GM19238 (cell line): ENCODE measurements around the gene CMIP.

Source experiments
- DNase-seq: peaks from one replicate; pipeline ENCODE4 v3.0.0; 2011; ENCODE audit warnings: low spot score; ENCODE audit not compliant: insufficient read length

CMIP gene

GRCh38 chr16:81696166-81696960, 251.8 kb downstream of the CMIP start:
- DNase-seq = no peak

- peak; percentile 45 for DNase-seq
Measured at GRCh38 chr16:81696961-81697615, 252.5 kb downstream of the CMIP start.

DNA sequence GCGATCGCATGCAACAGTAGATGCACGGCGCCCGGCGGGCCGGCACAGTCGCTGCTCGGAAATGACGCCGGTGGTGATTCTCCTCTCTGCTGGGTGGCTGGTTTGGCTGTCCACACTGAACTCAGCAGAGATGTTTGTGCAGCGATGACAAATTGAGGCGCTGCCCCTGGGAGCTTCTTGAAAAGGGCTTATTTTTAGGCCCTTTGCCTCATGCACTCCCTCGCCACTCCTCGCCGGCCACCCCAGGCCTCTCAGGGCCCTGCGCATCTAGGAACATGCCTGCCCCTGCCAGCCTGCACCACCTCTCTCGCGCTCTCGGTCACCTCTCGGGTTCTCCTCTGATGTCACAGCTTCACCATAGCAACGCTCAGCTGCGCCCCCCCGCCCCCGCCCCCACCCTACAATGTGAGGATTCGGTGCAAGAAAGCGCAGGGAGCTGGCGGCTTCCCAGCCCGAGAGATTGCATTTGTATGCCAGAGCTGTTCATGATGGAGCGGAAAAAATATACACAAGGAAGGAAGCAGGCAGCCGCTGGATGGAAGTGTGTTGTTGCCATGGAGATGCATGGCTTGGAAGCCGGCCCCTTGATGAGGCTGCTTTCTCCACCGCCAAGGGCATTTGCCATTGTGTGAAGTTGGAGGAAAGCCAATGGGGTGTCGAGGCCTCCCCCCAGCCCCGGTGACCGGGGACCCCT, 253.2 kb downstream of the CMIP start:
- no peak for DNase-seq

- DNase-seq = no peak
Measured at GRCh38 chr16:81698310-81698641, 253.7 kb downstream of the CMIP start.

DNA sequence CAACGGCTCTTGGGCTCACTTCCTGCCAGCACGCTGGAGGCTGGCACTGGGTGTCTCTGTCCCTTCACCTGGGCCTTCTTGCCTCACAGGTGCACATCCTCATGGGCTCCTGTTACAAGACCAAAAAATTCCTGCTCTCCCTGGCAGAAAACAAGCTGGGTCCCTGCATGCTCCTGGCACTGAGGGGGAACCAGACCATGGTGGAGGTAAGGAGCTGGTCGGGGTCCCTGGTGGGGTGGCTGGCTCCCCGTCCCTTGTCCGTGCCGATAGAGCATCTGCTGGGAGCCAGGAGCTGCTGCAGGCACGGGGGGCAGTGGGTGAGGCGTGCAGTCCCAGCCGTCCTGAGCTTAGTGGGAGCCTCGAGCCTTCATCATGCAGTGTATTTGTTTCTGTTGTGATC, 255.0 kb downstream of the CMIP start:
- DNase-seq = no peak

- DNase-seq = no peak
Measured at GRCh38 chr16:81700071-81700779, 255.6 kb downstream of the CMIP start.

GRCh38 chr16:81700780-81701165, 256.2 kb downstream of the CMIP start:
- no peak for DNase-seq

- DNase-seq = no peak
Measured at GRCh38 chr16:81701296-81701970, 256.8 kb downstream of the CMIP start.

- DNase-seq = no peak
Measured at GRCh38 chr16:81702506-81702905, 257.9 kb downstream of the CMIP start.

- no peak for DNase-seq
Measured at GRCh38 chr16:81703177-81704155, 258.9 kb downstream of the CMIP start.

DNA sequence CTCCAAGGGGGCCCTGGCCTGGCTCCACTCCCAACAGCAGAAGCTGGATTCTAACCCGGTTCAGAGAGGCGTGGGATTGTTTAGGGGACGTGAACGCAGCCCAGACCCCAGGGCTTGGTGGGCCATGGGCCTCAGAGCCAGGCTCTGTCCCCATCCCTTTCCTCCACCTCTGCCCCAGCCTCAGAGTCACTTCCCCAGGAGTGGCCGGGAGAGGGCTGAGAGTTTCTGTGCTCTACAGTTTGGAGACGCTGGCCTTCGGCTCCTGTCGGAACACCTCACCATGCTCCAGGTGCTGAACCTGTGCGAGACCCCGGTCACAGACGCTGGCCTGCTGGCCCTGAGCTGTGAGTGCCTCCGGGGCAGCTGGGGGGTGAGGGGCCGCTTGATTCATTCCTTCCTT, 260.7 kb downstream of the CMIP start:
- no peak for DNase-seq

DNA sequence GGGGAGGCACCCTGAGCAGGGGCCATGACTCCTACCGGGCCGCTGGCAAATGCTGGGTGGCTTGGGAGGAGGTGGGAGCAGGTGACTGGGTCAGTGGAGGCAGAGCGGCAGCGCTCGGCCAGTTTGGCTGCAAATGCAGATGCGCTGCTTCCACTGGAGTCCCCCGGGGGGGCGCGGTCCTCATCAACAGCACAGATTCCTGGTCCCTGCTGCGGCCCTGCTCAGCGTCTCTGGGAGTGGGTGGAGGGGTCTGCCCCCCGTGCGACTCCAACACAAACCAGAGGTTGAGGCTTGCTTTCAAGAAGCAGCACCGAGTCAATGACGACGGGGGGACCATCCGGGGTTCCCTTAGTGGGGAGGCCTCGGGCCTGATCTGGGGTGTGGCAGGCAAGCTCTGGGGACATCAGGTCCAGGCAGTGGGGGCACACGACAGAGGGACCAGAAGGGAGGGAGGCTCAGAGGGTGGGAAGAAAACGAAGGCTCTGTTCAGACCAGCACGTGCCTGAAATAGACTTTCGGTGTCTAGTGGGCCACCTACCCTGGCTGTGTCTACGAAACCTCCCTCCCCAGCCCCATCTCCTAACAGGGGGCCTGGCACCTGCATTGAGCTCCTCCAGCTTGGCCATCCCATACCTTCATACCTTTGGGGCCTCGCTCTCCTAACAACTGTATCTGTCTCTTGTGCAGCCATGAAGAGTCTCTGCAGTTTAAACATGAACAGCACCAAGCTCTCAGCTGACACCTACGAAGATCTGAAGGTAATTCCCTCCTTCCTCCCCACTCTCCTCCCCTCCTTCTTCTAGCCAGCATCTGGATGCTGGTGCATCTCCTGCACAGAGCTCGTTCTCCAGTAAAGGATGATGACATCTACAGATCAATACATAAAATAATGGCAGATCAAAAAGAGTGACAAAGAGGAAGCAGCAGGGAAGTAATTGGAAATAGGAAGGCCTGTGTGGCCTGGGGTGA, 262.0 kb downstream of the CMIP start:
- DNase-seq = no peak

DNA sequence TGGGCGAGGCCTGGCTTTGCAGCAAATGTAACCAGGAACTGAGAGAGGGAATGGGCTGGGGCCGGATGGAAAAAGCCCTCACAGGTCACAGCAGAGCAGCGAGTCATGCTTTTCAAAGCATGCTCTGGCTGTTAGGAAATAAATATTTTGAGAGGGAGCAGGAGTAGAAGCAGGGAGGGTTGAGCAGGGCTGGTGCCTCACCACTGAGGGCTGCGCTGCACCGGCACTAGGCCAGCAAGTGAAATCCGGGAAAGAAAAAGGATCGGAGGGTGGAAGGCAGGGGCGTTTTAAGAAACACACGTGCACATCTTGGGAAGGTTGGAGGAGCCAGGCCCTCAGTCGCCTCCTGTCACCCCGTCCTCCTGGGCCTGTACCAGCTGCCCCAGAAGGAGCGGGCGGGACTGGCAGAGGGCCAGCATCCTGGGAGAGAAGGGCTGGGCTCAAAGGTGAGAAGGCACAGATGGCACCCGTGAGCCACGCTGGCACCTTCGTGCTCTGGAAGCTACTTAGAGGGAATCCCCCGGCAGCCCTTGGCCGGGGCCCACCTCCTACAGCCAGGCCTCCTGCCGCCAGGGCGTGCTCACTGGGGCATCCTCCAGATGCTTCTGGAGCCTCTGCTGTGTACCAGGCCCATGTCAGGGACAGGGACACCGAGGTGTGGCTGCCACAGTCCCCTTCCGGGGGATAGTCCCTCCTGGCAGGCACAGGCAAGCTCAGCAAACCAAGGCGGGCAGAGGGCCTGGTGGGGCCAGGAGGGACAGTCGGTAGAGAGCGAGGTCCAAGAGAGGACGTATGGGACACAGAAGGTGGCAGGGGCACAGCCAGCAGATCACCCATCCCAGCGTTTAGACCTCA, 263.0 kb downstream of the CMIP start:
- no peak for DNase-seq

GRCh38 chr16:81708266-81709015, 263.8 kb downstream of the CMIP start:
- no peak for DNase-seq

- no peak for DNase-seq
Measured at GRCh38 chr16:81709016-81709900, 264.6 kb downstream of the CMIP start.

DNA sequence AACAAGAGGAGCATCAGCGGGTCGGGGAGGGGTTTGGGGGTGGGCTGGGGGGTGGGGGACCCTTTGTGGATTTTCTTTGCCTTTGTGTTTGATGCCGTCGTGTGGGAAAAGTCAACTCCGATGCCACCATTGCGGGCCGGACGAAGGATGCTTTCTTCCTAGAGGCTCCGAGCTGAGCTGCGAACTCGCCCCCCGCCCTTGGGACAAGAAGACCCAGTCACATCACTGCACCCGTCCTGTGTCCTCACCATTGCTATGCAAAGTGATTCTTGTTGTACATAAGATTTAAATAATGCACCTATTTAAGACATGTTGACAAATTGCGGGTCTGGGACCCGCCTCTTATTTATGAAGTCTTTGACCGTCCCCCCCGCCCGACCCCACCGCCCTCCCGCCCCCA, 265.4 kb downstream of the CMIP start:
- no peak for DNase-seq
